ENCODE results near the gene MLXIP. TPM values are rescaled to one million over a fixed set of nuclear protein-coding genes. Genes with fewer than 3 reads are reported as not detected.
A peak's percentile ranks its signal among the peaks of the same experiment; 100 is the strongest.

Gene MLXIP
- total RNA-seq, 1 experiment from 2014 or later: 32.4 TPM

DNA sequence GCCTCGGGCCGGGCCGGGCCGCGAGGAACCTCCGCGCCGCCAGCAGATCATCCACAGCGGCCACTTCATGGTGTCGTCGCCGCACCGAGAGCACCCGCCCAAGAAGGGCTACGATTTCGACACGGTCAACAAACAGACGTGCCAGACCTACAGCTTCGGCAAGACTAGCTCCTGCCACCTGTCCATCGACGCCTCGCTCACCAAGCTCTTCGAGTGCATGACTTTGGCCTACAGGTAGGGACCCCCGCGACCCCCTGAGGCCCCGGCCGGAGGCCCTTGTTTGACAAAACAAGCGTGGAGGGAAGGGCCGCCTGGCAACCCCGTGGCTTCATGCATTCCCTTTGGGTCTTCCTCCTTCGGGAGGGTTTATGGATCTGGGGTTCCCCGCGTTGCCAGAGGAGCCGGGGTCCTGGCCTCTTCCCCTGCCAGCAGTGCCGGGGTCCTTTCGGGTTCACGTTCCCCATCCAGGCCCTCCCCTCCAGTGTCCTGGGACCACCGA lies 526 bp downstream of the MLXIP start:
- TF ChIP-seq, protein P1, sequence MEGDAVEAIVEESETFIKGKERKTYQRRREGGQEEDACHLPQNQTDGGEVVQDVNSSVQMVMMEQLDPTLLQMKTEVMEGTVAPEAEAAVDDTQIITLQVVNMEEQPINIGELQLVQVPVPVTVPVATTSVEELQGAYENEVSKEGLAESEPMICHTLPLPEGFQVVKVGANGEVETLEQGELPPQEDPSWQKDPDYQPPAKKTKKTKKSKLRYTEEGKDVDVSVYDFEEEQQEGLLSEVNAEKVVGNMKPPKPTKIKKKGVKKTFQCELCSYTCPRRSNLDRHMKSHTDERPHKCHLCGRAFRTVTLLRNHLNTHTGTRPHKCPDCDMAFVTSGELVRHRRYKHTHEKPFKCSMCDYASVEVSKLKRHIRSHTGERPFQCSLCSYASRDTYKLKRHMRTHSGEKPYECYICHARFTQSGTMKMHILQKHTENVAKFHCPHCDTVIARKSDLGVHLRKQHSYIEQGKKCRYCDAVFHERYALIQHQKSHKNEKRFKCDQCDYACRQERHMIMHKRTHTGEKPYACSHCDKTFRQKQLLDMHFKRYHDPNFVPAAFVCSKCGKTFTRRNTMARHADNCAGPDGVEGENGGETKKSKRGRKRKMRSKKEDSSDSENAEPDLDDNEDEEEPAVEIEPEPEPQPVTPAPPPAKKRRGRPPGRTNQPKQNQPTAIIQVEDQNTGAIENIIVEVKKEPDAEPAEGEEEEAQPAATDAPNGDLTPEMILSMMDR (conservative IDR thresholded peaks at IDR 0.05): no peak
- Mint-ChIP-seq H3K4me3 (peak overlapping the region; percentile 81 to 92), H3K27me3 (ENCODE audit: low read depth) (peaks cover 34% of the 10 kb centered on the region), H3K27ac (no peak overlapping the region), H3K4me1 (peaks cover 27% of the 10 kb centered on the region in 2 experiments), H3K9me3 (no peaks in the 10 kb centered on the region), H3K36me3 (ENCODE audit: insufficient read depth in 1 of 3, low read depth in 3 of 3) (peaks cover 5 to 6% (median 5%) of the 10 kb centered on the region in 3 experiments; a peak in 5 of 7 replicates)
- Histone ChIP-seq H3K4me1 (ENCODE audit: insufficient read depth, low read length) (no peaks in the 10 kb centered on the region), H2BK20ac (ENCODE audit: low read depth, low read length, poor library complexity, severe bottlenecking) (no peak overlapping the region), H2BK12ac (ENCODE audit: insufficient read length, low read depth, low read length) (no peak overlapping the region), H2BK5ac (ENCODE audit: insufficient read length, low read length) (no peak overlapping the region), H3K27me3 (ENCODE audit: insufficient read depth, low read length) (no peaks in the 10 kb centered on the region; the same call in 1 of the 2 replicates), H3K79me1 (ENCODE audit: insufficient read depth, low read depth, low read length, poor library complexity, severe bottlenecking) (no peaks in the 10 kb centered on the region), H4K20me1 (ENCODE audit: control insufficient read depth, insufficient read depth, insufficient read length) (no peaks in the 10 kb centered on the region), H3K9ac (ENCODE audit: extremely low read depth, insufficient read length, low read length) (peak overlapping the region; percentile 68), H3K9me3 (ENCODE audit: control insufficient read depth, low read depth, low read length) (no peaks in the 10 kb centered on the region), H3K56ac (ENCODE audit: insufficient read length, low read depth, low read length) (no peak overlapping the region), H3K79me2 (ENCODE audit: insufficient read depth, low read length) (peaks cover 5% of the 10 kb centered on the region; the same call in 1 of the 2 replicates), H4K8ac (replicated peaks; ENCODE audit: insufficient read length, low read depth, low read length) (no peak overlapping the region), H2AFZ (ENCODE audit: low read length) (no peak overlapping the region), H3K23ac (ENCODE audit: insufficient read length, low read depth, low read length) (no peak overlapping the region), H3T11ph (ENCODE audit: low read length) (no peak overlapping the region), H3K23me2 (ENCODE audit: insufficient read length, low read depth, low read length, poor library complexity, severe bottlenecking) (peaks cover 17% of the 10 kb centered on the region), H2AK5ac (ENCODE audit: insufficient read length, low read length) (no peak overlapping the region), H3K18ac (ENCODE audit: insufficient read length, low read depth, low read length) (no peak overlapping the region), H3K4me2 (ENCODE audit: insufficient read depth, insufficient read length, low read length) (peak overlapping the region; percentile 73), H4K91ac (ENCODE audit: insufficient read length, low read depth, low read length) (no peak overlapping the region), H3K4ac (ENCODE audit: low read depth, low read length) (no peak overlapping the region), H2BK120ac (ENCODE audit: low read depth, low read length, poor library complexity, severe bottlenecking) (no peak overlapping the region), H3K27ac (ENCODE audit: insufficient read length, low read depth, low read length) (no peak overlapping the region), H3K14ac (ENCODE audit: insufficient read depth, low read length) (peak overlapping the region; percentile 18), H4K5ac (ENCODE audit: insufficient read length, low read depth, low read length) (no peak overlapping the region), H2BK15ac (ENCODE audit: low read depth, low read length) (no peak overlapping the region)
- peak; percentile 72 for DNase-seq
- no CpG with 5 or more reads among the region's 38 CpGs for WGBS (ENCODE audit: extremely low coverage, insufficient read length, low lambda C conversion rate)

All from H9 (cell line).